Cerebellar cortex (tissue), 1 donor: ENCODE data around the gene LRIT1.

Experiments used
- DNase-seq: peaks from one replicate; pipeline ENCODE4 v3.0.0-alpha.2; 2015; ENCODE audit warnings: low spot score

LRIT1 gene

GRCh38 chr10:84193327-84193726, 48.0 kb downstream of the LRIT1 start:
- no peak for DNase-seq

- DNase-seq = no peak
Measured at GRCh38 chr10:84191106-84191505, 50.2 kb downstream of the LRIT1 start.

GRCh38 chr10:84190621-84191020, 50.7 kb downstream of the LRIT1 start:
- no peak for DNase-seq

GRCh38 chr10:84188815-84189214, 52.5 kb downstream of the LRIT1 start:
- no peak for DNase-seq

GRCh38 chr10:84185526-84186175, 55.7 kb downstream of the LRIT1 start:
- no peak for DNase-seq

- DNase-seq = no peak
Measured at GRCh38 chr10:84184517-84184916, 56.8 kb downstream of the LRIT1 start.

- no peak for DNase-seq
Measured at GRCh38 chr10:84181631-84182030, 59.7 kb downstream of the LRIT1 start.
